MCF 10A (cell line): ENCODE measurements around the gene TMEM72. TPM values are rescaled to one million over a fixed set of nuclear protein-coding genes. Genes with fewer than 3 reads are reported as not detected.

Source experiments
- BruUV-seq: library from RNA; stranded (reverse); fragments of 400-500 nt; replicated peaks from 2 replicates; lab custom pipeline; 2021; lab: Mats Ljungman, UMichigan
- CTCF ChIA-PET: fragments of 300-600 bp; sonication (Branson Sonifier 250); formaldehyde crosslinking; extraction: SDS; loops from one replicate; lab custom pipeline; 2021; ENCODE audit warnings: antibody characterized with exemption, inconsistent platforms; lab: Yijun Ruan, JAX
- POLR2A ChIA-PET: fragments of 300-600, 350-650 bp; sonication (Branson Sonifier 250); formaldehyde crosslinking; extraction: SDS; loops from one replicate; lab custom pipeline; 2020; ENCODE audit warnings: antibody characterized with exemption, inconsistent platforms; lab: Yijun Ruan, JAX
- DNase-seq: peaks from one replicate; pipeline ENCODE4 v3.0.0-alpha.2; 2018; ENCODE audit not compliant: unreplicated experiment
- H3K27ac Mint-ChIP-seq: one replicate; pipeline ENCODE4 v1.8.0; 2022; ENCODE audit warnings: mild to moderate bottlenecking, low read depth, mixed read lengths; ENCODE audit not compliant: unreplicated experiment
- H3K27me3 Mint-ChIP-seq: one replicate; pipeline ENCODE4 v1.8.0; 2022; ENCODE audit warnings: mixed read lengths; ENCODE audit not compliant: insufficient read depth, unreplicated experiment
- H3K36me3 Mint-ChIP-seq: one replicate; pipeline ENCODE4 v1.8.0; 2022; ENCODE audit warnings: mild to moderate bottlenecking, moderate library complexity, mixed read lengths; ENCODE audit not compliant: insufficient read depth, unreplicated experiment
- H3K4me1 Mint-ChIP-seq: one replicate; pipeline ENCODE4 v1.8.0; 2022; ENCODE audit warnings: mixed read lengths; ENCODE audit not compliant: insufficient read depth, unreplicated experiment
- H3K4me3 Mint-ChIP-seq: one replicate; pipeline ENCODE4 v1.8.0; 2022; ENCODE audit warnings: mild to moderate bottlenecking, moderate library complexity, mixed read lengths; ENCODE audit not compliant: unreplicated experiment
- H3K9me3 Mint-ChIP-seq: one replicate; pipeline ENCODE4 v1.8.0; 2022; ENCODE audit warnings: mixed read lengths; ENCODE audit not compliant: unreplicated experiment
- CTCF ChIP-seq: fragments of 200-600 bp; IDR thresholded peaks from one replicate; pipeline ENCODE4 v1.8.0; 2022; ENCODE audit warnings: antibody characterized with exemption, mild to moderate bottlenecking; ENCODE audit not compliant: unreplicated experiment
- intact Hi-C: fragments of 100-400 bp; cut with micrococcal nuclease; formaldehyde crosslinking; loops from 2 replicates; pipeline ENCODE4 v1.14.1; 2022
- total RNA-seq: library from RNA; stranded (reverse); gene quantifications from 2 replicates; pipeline ENCODE4 v1.2.3, GENCODE V29; 2022

The TMEM72 gene
- total RNA-seq, 1 experiment from 2014 or later: not detected

- BruUV-seq: no TSS peak
Observed at GRCh38 chr10:44894691-44895090, 16.4 kb upstream of the TMEM72 start.

GRCh38 chr10:44895280-44895679 is 15.9 kb upstream of the TMEM72 start:
- DNase-seq: no peak
- no peaks in the 10 kb centered on the region for H3K36me3 Mint-ChIP-seq
- H3K4me1 Mint-ChIP-seq: no peaks in the 10 kb centered on the region
- no peak overlapping the region for H3K4me3 Mint-ChIP-seq
- no peak for TF ChIP-seq CTCF
- ChIA-PET CTCF (no interaction called here), POLR2A (no interaction called here)
- BruUV-seq: no TSS peak
- H3K27me3 Mint-ChIP-seq: no peaks in the 10 kb centered on the region
- intact Hi-C loops: no loop called here
- H3K9me3 Mint-ChIP-seq: no peaks in the 10 kb centered on the region
- H3K27ac Mint-ChIP-seq: no peak overlapping the region

More at GRCh38 chr10:44894691-44895090, 16.4 kb upstream of the TMEM72 start:
- Mint-ChIP-seq H3K27ac (no peak overlapping the region), H3K4me3 (no peak overlapping the region), H3K4me1 (no peaks in the 10 kb centered on the region), H3K36me3 (no peaks in the 10 kb centered on the region), H3K27me3 (no peaks in the 10 kb centered on the region), H3K9me3 (no peaks in the 10 kb centered on the region)
- no peak for DNase-seq
- intact Hi-C loops: no loop called here
- POLR2A ChIA-PET: no interaction called here
- no peak for TF ChIP-seq CTCF
- CTCF ChIA-PET: no interaction called here

DNA sequence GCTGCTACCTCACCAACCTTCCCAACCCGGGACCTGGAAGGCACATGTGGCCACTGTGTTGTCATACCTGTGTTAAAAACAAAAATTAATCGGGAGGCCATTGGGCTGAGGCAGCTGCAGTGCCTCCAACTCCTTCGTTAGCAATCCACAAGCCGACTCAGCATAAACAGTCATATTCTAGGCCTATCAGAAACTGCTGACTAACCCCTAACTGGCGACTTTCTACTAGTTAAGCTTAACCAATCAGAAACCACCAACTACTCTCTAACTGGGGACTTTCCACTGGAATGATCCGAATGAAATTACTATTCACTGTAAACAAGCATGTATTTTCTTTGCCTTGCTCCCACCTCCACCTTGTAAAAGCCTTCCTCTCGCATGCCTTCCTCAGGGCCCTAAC is 14.1 kb upstream of the TMEM72 start:
- H3K27me3 Mint-ChIP-seq: no peaks in the 10 kb centered on the region
- no peak overlapping the region for H3K27ac Mint-ChIP-seq
- intact Hi-C loops: no loop called here
- H3K4me1 Mint-ChIP-seq: no peaks in the 10 kb centered on the region
- POLR2A ChIA-PET: no interaction called here
- no peaks in the 10 kb centered on the region for H3K9me3 Mint-ChIP-seq
- TF ChIP-seq CTCF: no peak
- H3K36me3 Mint-ChIP-seq: no peaks in the 10 kb centered on the region
- H3K4me3 Mint-ChIP-seq: no peak overlapping the region
- no TSS peak for BruUV-seq
- CTCF ChIA-PET: no interaction called here
- no peak for DNase-seq

- ChIA-PET POLR2A (no interaction called here), CTCF (interaction anchor here (0.5 kb wide), 1 partner anchor 18 kb away, joined by 3 read pairs; no protein-coding TSS in a partner anchor)
- intact Hi-C loops: no loop called here
- BruUV-seq: no TSS peak
- Mint-ChIP-seq H3K36me3 (no peaks in the 10 kb centered on the region), H3K27me3 (no peaks in the 10 kb centered on the region), H3K9me3 (no peaks in the 10 kb centered on the region), H3K4me3 (no peak overlapping the region), H3K27ac (no peak overlapping the region), H3K4me1 (no peaks in the 10 kb centered on the region)
- no peak for DNase-seq
- no peak for TF ChIP-seq CTCF
Observed at GRCh38 chr10:44898665-44899064, 12.5 kb upstream of the TMEM72 start.
